22Rv1 (cell line): Measurements from ENCODE around the gene NCOA3.

Experiments
- H3K27ac ChIP-seq: fragments of 450-650 bp; 2 replicates; pipeline ENCODE4 v1.5.1; 2017
- CTCF ChIP-seq: fragments of 450-650 bp; IDR thresholded peaks from 2 replicates; pipeline ENCODE4 v1.5.1; 2017; ENCODE audit warnings: mild to moderate bottlenecking
- ZFX ChIP-seq: fragments of 450-650 bp; IDR thresholded peaks from 2 replicates; pipeline ENCODE4 v1.6.1; 2017; ENCODE audit warnings: antibody characterized with exemption, borderline replicate concordance

The NCOA3 gene

GRCh38 chr20:47642624-47643023 is 140.9 kb downstream of the NCOA3 start:
- H3K27ac ChIP-seq: peak overlapping the region; percentile 73
- no peak for TF ChIP-seq CTCF
- no peak for TF ChIP-seq ZFX

- TF ChIP-seq ZFX: no peak
- no peak for TF ChIP-seq CTCF
- H3K27ac ChIP-seq: no peak overlapping the region
Observed at GRCh38 chr20:47645632-47646031, 143.9 kb downstream of the NCOA3 start.

GRCh38 chr20:47647994-47648393 is 146.3 kb downstream of the NCOA3 start:
- TF ChIP-seq CTCF: no peak
- no peak for TF ChIP-seq ZFX
- no peak overlapping the region for H3K27ac ChIP-seq

GRCh38 chr20:47648943-47649342 is 147.3 kb downstream of the NCOA3 start:
- no peak for TF ChIP-seq CTCF
- TF ChIP-seq ZFX: no peak

GRCh38 chr20:47652301-47652700 is 150.6 kb downstream of the NCOA3 start:
- H3K27ac ChIP-seq: no peak overlapping the region
- TF ChIP-seq CTCF (no peak), ZFX (no peak)

More at GRCh38 chr20:47648943-47649342, 147.3 kb downstream of the NCOA3 start:
- H3K27ac ChIP-seq: no peak overlapping the region

GRCh38 chr20:47652794-47653193 is 151.1 kb downstream of the NCOA3 start:
- no peak overlapping the region for H3K27ac ChIP-seq
- no peak for TF ChIP-seq CTCF
- TF ChIP-seq ZFX: no peak

- no peak overlapping the region for H3K27ac ChIP-seq
- no peak for TF ChIP-seq CTCF
- no peak for TF ChIP-seq ZFX
Observed at GRCh38 chr20:47653869-47654268, 152.2 kb downstream of the NCOA3 start.

GRCh38 chr20:47654370-47654769 is 152.7 kb downstream of the NCOA3 start:
- no peak for TF ChIP-seq ZFX
- TF ChIP-seq CTCF: no peak

More at GRCh38 chr20:47654370-47654769, 152.7 kb downstream of the NCOA3 start:
- no peak overlapping the region for H3K27ac ChIP-seq
